Pancreas (tissue), 10 donors: Measurements from ENCODE around the gene PRR23E. TPM values are rescaled to one million over a fixed set of nuclear protein-coding genes. Genes with fewer than 3 reads are reported as not detected.
A peak's percentile ranks its signal among the peaks of the same experiment; 100 is the strongest.

ENCODE experiments used
- ATAC-seq, 4 donors: fragments of 200-7000 bp; cut with Tn5 transposase; one replicate each; pipeline versions ENCODE4 v1.8.0 to v1.9.1; 2020; ENCODE audit warnings: mild to moderate bottlenecking in 4 of 4, moderate library complexity in 4 of 4
- DNase-seq, 6 donors: peaks; one replicate each; pipeline ENCODE4 v3.0.0-alpha.2; 2020
- FAIRE-seq: peaks from 2 replicates; lab custom pipeline; 2012; peaks lifted over from hg19 to GRCh38; lab: Jason Lieb, UNC
- H3K27ac ChIP-seq, 4 donors: fragments of 200-600 bp; sonication (generic); 1 replicate in 3 of 4; 2 replicates in 1 of 4; pipeline versions ENCODE4 v1.5.0 to v1.8.0; 2020
- H3K27me3 ChIP-seq, 4 donors: fragments of 200-600 bp; one replicate each; pipeline ENCODE4 v1.8.0; 2021
- H3K36me3 ChIP-seq, 3 donors: fragments of 200-600 bp; sonication (generic) in 1 of 3; one replicate each; pipeline versions ENCODE4 v1.5.0 to v1.8.0; 2020 to 2021
- H3K4me1 ChIP-seq, 3 donors: fragments of 200-600 bp; one replicate each; pipeline ENCODE4 v1.8.0; 2021
- H3K4me3 ChIP-seq, 4 donors: fragments of 200-600 bp; sonication (generic) in 2 of 4; one replicate each; pipeline versions ENCODE4 v1.5.0 to v1.8.0; 2020 to 2021
- H3K9me3 ChIP-seq, 4 donors: fragments of 200-600 bp; one replicate each; pipeline ENCODE4 v1.8.0; 2021
- WGBS, 2 donors: extraction: QIAGEN DNeasy Blood & Tissue Kit; methylation state at CpG; one replicate each; pipeline ENCODE4 v1.1.7; 2013; 5-methylcytosine and 5-hydroxymethylcytosine counted together
- intact Hi-C, 3 donors: fragments of 100-400 bp; cut with DNase I; formaldehyde crosslinking; loops; one replicate each; pipeline versions ENCODE4 v1.11.1 to v1.14.2; 2022
- polyA plus RNA-seq, 2 donors: library from polyadenylated mRNA; stranded (reverse); fragments of 200-250 nt; gene quantifications; one replicate each; pipeline ENCODE4 v1.2.3, GENCODE V29; 2013
- total RNA-seq, 6 donors: library from RNA; stranded (reverse); fragmentation: NEBNext Ultra II Directional in 4 of 6; extraction: Animal tissue kit (Norgen Biotek cat#: 25700) in 4 of 6; gene quantifications; one replicate each; pipeline versions ENCODE4 v1.2.1 to v1.2.4, GENCODE V29; 2021 to 2023
- TF ChIP-seq, protein P1 (sequence below), 4 donors: fragments of 200-600 bp; sonication (generic) in 3 of 4; IDR thresholded peaks; one replicate each; pipeline versions ENCODE4 v1.5.0 to v1.8.0; 2021; ENCODE audit warnings: antibody characterized with exemption in 4 of 4
- donor health status: healthy with polysubstance abuse.
- donor health status: DM: no; HTN: no; CAD: no; lungs with moderate emphysema.
- donor health status: DM: no; HTN: no; CAD: no.
- donor health status: control.
- donor health status: control.
- donor health status: Bipolar disorder and iron deficiency.
- donor health status: DM: yes; HTN: yes; CAD: no.
- donor health status: DM: no; HTN: no; CAD: no.
- donor health status: DM: no; HTN: no; CAD: no.
- donor health status: DM: yes; HTN: yes; CAD: no.

PRR23E gene
- total and polyA plus RNA-seq, 8 donors, result not detected

- H3K9me3 ChIP-seq, result no peaks in the 10 kb centered on the region
- no peak overlapping the region for H3K27ac ChIP-seq
- FAIRE-seq (no peak), ATAC-seq (no peak), DNase-seq (no peak)
- WGBS, 2 donors, result 67 to 68% methylated on average over 8 of the region's 8 CpGs
- H3K4me1 ChIP-seq, result peaks cover 4 to 7% (median 5%) of the 10 kb centered on the region in 3 donors
- intact Hi-C loops, result no loop called here
- TF ChIP-seq, protein P1, sequence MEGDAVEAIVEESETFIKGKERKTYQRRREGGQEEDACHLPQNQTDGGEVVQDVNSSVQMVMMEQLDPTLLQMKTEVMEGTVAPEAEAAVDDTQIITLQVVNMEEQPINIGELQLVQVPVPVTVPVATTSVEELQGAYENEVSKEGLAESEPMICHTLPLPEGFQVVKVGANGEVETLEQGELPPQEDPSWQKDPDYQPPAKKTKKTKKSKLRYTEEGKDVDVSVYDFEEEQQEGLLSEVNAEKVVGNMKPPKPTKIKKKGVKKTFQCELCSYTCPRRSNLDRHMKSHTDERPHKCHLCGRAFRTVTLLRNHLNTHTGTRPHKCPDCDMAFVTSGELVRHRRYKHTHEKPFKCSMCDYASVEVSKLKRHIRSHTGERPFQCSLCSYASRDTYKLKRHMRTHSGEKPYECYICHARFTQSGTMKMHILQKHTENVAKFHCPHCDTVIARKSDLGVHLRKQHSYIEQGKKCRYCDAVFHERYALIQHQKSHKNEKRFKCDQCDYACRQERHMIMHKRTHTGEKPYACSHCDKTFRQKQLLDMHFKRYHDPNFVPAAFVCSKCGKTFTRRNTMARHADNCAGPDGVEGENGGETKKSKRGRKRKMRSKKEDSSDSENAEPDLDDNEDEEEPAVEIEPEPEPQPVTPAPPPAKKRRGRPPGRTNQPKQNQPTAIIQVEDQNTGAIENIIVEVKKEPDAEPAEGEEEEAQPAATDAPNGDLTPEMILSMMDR (IDR thresholded peaks at IDR 0.05), result no peak
- no peak overlapping the region for H3K4me3 ChIP-seq
- peaks cover 0 to 33% (median 1%) of the 10 kb centered on the region in 4 donors for H3K27me3 ChIP-seq
- H3K36me3 ChIP-seq, result no peaks in the 10 kb centered on the region
These were observed 45.5 kb upstream of the PRR23E start for GRCh38 chr3:127147291-127147885.

DNA sequence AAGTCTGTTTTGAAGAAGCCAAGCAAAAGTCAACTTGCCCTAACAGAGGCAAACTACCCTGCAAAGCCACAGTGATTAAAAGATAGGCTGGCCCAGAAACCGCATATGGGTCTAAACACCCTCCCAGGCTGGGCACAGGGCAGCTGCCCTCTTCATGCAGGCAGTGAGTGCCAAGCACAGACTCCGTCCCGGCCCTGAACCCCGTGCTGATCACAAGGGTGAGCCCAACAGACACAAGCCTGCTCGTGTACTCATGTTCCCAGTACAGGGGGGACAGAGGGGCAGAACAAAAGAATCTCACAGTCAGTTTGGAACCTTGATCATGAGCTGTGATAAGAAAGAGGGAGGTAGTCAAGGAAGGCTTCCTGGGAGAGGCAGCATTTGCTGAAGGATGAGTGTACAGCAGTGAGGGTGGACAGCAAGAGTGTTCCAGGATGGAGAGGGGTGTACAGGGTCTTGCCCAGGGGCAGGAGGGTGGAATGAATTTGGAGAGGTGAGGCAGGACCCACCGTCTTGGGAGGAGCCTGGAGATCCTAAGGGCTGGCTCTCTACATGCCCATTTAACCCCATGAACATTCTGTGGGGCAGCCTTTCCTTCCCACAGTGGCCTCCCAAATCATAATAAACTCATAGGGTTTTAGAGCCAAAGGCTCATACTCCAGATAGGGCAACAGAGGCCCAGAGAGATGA is 43.2 kb upstream of the PRR23E start:
- H3K4me1 ChIP-seq, result no peaks in the 10 kb centered on the region
- no peaks in the 10 kb centered on the region for H3K36me3 ChIP-seq
- no peak overlapping the region for H3K4me3 ChIP-seq
- WGBS, 2 donors, result 75 to 81% methylated on average over 6 of the region's 6 CpGs
- no peak overlapping the region for H3K27ac ChIP-seq
- TF ChIP-seq, protein P1 (IDR thresholded peaks at IDR 0.05), result no peak
- H3K27me3 ChIP-seq, result peaks cover 0 to 35% (median 1%) of the 10 kb centered on the region in 4 donors
- intact Hi-C loops, result no loop called here
- ATAC-seq (no peak), DNase-seq (no peak), FAIRE-seq (no peak)
- H3K9me3 ChIP-seq, result no peaks in the 10 kb centered on the region

DNA sequence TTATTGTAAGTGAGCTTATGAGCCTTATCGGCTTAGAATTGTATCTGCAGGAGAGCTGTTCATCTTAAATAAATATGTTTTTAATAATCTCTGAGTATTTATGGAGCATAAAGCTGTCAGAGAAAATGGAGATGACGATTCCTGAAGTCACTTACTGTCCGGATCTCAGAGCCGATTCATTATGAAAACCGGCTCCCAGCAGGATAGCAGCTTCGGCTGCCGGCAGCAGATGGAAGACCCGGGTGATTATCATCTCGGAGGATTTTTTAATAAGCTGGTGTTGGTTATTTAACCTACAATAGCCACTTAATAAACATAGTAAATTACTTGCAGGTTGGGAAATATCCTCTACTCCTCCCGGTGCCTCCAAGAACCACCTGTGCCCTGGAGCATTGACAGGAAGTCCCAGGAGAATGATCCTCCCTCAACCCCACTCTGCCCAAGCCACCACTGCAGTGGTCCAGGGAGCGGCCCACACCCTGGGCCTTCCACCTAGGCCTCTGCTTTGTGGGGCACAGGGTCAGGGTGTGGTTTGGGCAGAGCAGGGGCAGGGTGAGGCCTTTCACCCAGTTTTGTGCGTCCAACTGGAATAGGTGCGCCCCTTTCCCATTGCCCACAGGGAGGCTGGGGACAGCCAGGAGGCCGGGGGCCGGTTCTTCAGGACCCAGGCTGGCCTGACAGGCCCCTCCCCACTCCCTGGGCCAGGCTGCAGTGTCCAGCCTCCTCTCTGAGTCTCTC is 42.2 kb upstream of the PRR23E start:
- FAIRE-seq (no peak), ATAC-seq (no peak), DNase-seq (peak in 1 of 6 donors; percentile 32)
- H3K27me3 ChIP-seq, result peaks cover 0 to 35% (median 1%) of the 10 kb centered on the region in 4 donors
- no peaks in the 10 kb centered on the region for H3K4me1 ChIP-seq
- H3K9me3 ChIP-seq, result no peaks in the 10 kb centered on the region
- TF ChIP-seq, protein P1 (IDR thresholded peaks at IDR 0.05), result no peak
- no peak overlapping the region for H3K4me3 ChIP-seq
- H3K36me3 ChIP-seq, result no peaks in the 10 kb centered on the region
- H3K27ac ChIP-seq, result no peak overlapping the region
- 89 to 91% methylated on average over 13 to 15 of the region's 15 CpGs for WGBS, 2 donors
- intact Hi-C loops, result no loop called here

DNA sequence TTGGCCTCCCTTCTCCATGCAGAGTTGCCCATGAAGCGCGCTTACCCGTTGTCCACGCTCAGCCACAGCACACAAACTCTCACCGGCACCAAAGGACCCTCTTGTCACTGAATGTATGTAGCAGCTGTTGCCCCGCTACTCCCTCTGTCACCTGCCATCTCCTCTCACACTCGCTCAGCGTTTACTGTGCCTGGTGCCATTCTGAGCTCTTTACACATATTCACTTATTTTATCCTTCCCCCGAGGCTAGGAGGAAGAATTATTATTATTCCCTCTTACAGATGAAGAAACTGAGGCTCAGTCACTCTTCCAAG is 41.7 kb upstream of the PRR23E start:
- TF ChIP-seq, protein P1 (IDR thresholded peaks at IDR 0.05), result no peak
- WGBS, 2 donors, result 95% methylated on average over 9 of the region's 9 CpGs
- Histone ChIP-seq H3K27me3 (peaks cover 0 to 35% (median 1%) of the 10 kb centered on the region in 4 donors), H3K4me1 (no peaks in the 10 kb centered on the region), H3K4me3 (no peak overlapping the region), H3K27ac (no peak overlapping the region), H3K36me3 (no peaks in the 10 kb centered on the region), H3K9me3 (no peaks in the 10 kb centered on the region)
- FAIRE-seq, result no peak
- no peak for DNase-seq
- intact Hi-C loops, result no loop called here
- ATAC-seq, result no peak
